Kidney (tissue), 14 donors: ENCODE results near the gene CYTH4. TPM values are rescaled to one million over a fixed set of nuclear protein-coding genes. Genes with fewer than 3 reads are reported as not detected.

Source experiments
- DNase-seq, 5 donors: peaks; one replicate each; pipeline ENCODE4 v3.0.0-alpha.2; 2013 to 2020
- FAIRE-seq: peaks from 2 replicates; lab custom pipeline; 2012; peaks lifted over from hg19 to GRCh38; lab: Jason Lieb, UNC
- H3K27ac ChIP-seq, 2 donors: one replicate each; pipeline ENCODE4 v1.7.0; 2013; ENCODE audit warnings: low read depth in 2 of 2, low read length in 2 of 2, inconsistent platforms in 1 of 2
- H3K27me3 ChIP-seq: one replicate; pipeline ENCODE4 v1.7.1; 2013; ENCODE audit warnings: low read length, inconsistent platforms; ENCODE audit not compliant: control insufficient read depth, insufficient read depth
- H3K36me3 ChIP-seq, 3 donors: one replicate each; pipeline versions ENCODE4 v1.7.0 to v1.7.1; 2013; ENCODE audit warnings: low read length in 3 of 3, control low read depth in 1 of 3, inconsistent platforms in 1 of 3; ENCODE audit not compliant: insufficient read depth in 3 of 3, control insufficient read depth in 2 of 3
- H3K4me1 ChIP-seq, 3 donors: one replicate each; pipeline versions ENCODE4 v1.7.0 to v1.7.1; 2013; ENCODE audit warnings: low read length in 3 of 3, inconsistent platforms in 1 of 3, low read depth in 1 of 3; ENCODE audit not compliant: control insufficient read depth in 2 of 3, insufficient read depth in 2 of 3
- H3K4me3 ChIP-seq, 3 donors: one replicate each; pipeline versions ENCODE4 v1.7.0 to v1.8.1; 2013; ENCODE audit warnings: low read length in 3 of 3, control low read depth in 1 of 3, inconsistent platforms in 1 of 3
- H3K9ac ChIP-seq, 3 donors: one replicate each; pipeline versions ENCODE4 v1.7.0 to v1.7.1; 2013; ENCODE audit warnings: low read length in 3 of 3, control low read depth in 1 of 3, inconsistent platforms in 1 of 3
- H3K9me3 ChIP-seq, 3 donors: one replicate each; pipeline versions ENCODE4 v1.7.0 to v1.7.1; 2013; ENCODE audit warnings: low read length in 3 of 3, control low read depth in 1 of 3, inconsistent platforms in 1 of 3; ENCODE audit not compliant: control insufficient read depth in 2 of 3, insufficient read depth in 1 of 3
- intact Hi-C: fragments of 100-400 bp; cut with DNase I; formaldehyde crosslinking; loops from one replicate; pipeline ENCODE4 v1.11.1; 2022
- polyA plus RNA-seq: library from polyadenylated mRNA; stranded (reverse); fragments of 350-450 nt; fragmentation: Illumina TruSeq; extraction: RNeasy Lipid Tissue Mini Kit (QIAGEN cat#74804); gene quantifications from one replicate; pipeline ENCODE4 v1.2.3, GENCODE V29; 2014; ENCODE audit warnings: low read depth, low replicate concordance; ENCODE audit not compliant: insufficient read depth
- total RNA-seq: library from RNA; stranded (reverse); fragmentation: NEBNext Ultra II Directional; extraction: Animal tissue kit (Norgen Biotek cat#: 25700); gene quantifications from one replicate; pipeline ENCODE4 v1.2.1, GENCODE V29; 2021
- TF ChIP-seq, protein P1 (sequence below): IDR thresholded peaks from 3 replicates; pipeline ENCODE4 v1.5.1; 2012; ENCODE audit warnings: mild to moderate bottlenecking, moderate library complexity, borderline replicate concordance; ENCODE audit not compliant: insufficient read depth; ENCODE audit errors: extremely low read depth
- donor health status: control.
- donor health status: control.
- donor health status: control.
- donor health status: control.
- donor health status: control.
- donor health status: DM: yes; HTN: yes; CAD: no.
- donor health status: Normal renal cell carcinoma (clear cell type).

CYTH4 gene
- total and polyA plus RNA-seq, 2 donors from 2014 or later: 1.9 to 30.2 TPM

DNA sequence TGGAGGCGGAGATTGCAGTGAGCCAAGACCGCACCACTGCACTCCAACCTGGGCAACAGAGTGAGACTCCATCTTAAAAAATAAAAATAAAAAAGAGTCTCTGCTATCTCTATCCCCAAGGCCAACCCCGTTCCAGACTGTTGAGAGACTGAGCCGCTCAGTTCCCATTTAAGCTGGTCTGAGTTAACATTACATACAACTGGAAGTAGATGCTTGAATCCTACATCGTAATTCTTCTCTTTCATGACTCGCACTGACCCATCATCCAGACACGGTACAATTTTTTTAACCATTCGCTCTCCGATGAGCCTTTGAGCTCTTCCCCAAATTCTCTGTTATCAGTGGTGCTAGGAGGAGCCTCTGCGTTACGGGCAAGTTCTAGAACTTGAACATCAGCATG is 4.9 kb upstream of the CYTH4 start:
- H3K9me3 ChIP-seq: no peaks in the 10 kb centered on the region
- intact Hi-C loops: no loop called here
- no peak for FAIRE-seq
- H3K4me3 ChIP-seq: no peak overlapping the region
- TF ChIP-seq, protein P1, sequence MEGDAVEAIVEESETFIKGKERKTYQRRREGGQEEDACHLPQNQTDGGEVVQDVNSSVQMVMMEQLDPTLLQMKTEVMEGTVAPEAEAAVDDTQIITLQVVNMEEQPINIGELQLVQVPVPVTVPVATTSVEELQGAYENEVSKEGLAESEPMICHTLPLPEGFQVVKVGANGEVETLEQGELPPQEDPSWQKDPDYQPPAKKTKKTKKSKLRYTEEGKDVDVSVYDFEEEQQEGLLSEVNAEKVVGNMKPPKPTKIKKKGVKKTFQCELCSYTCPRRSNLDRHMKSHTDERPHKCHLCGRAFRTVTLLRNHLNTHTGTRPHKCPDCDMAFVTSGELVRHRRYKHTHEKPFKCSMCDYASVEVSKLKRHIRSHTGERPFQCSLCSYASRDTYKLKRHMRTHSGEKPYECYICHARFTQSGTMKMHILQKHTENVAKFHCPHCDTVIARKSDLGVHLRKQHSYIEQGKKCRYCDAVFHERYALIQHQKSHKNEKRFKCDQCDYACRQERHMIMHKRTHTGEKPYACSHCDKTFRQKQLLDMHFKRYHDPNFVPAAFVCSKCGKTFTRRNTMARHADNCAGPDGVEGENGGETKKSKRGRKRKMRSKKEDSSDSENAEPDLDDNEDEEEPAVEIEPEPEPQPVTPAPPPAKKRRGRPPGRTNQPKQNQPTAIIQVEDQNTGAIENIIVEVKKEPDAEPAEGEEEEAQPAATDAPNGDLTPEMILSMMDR: no peak
- no peaks in the 10 kb centered on the region for H3K27me3 ChIP-seq
- no peak for DNase-seq
- no peak overlapping the region for H3K27ac ChIP-seq
- no peak overlapping the region for H3K9ac ChIP-seq
- no peaks in the 10 kb centered on the region for H3K4me1 ChIP-seq
- no peaks in the 10 kb centered on the region for H3K36me3 ChIP-seq

DNA sequence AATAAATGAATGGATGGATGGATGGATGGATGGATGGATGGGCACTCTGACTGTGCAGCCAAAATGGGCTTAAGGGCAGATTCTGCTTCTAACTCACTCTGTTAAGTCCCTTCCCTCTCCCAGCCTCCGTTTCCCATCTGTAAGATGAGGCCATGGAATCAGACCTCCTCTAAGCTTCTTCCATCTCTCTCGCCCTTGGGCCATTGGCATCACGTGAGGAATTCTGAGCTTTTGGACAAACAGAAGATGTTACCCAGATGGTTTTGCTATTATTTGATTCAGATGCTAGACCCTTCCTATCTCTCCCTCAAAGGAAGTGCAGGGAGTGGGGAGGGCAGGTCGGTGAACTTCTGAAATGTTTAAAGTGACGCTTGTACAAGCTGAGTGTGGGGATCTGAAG is 4.0 kb upstream of the CYTH4 start:
- Histone ChIP-seq H3K9me3 (no peaks in the 10 kb centered on the region), H3K4me3 (no peak overlapping the region), H3K36me3 (no peaks in the 10 kb centered on the region), H3K9ac (no peak overlapping the region), H3K27ac (no peak overlapping the region), H3K4me1 (no peaks in the 10 kb centered on the region), H3K27me3 (no peaks in the 10 kb centered on the region)
- FAIRE-seq (no peak), DNase-seq (no peak)
- TF ChIP-seq, protein P1: no peak
- intact Hi-C loops: no loop called here

DNA sequence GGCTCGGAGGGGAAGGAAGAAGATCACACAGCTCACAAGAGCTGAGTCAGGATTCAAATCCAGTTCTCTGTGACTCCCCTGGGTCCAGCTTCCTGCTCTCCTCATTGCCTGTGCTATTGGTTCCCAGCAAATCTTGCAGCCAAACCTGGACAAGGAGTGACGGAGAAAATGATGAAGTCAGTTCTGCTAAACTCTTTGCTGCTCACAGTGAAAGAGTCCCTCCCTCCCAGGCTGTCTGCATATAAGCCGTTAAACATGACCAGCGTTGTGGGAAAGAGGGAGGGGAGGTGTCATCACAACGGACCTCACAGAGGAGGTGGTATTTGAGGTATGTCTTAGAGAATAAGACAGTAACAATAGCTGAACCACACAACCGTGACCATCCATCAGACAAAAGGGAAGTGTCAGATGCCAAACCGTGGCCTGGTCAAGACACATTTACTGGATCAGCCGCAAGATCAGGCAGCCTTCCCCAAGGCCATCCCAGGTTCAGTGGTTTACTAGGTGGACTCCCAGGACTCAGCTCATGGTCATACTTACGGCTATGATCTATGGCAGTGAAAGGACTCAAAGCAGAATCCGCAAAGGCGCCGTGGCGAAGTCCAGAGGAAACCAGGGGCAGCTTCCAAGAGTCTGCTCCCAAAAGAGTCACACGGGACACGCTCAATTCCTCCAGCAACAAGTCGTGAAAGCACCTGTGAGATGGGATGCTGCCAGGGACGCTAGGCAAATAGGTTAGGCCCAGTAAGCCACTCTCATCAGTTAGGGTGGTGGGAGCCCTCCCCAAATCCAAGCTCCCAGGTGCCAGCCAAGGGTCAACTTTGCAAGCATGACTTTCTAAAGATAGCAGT is 2.8 kb upstream of the CYTH4 start:
- H3K4me1 ChIP-seq: no peaks in the 10 kb centered on the region
- no peaks in the 10 kb centered on the region for H3K36me3 ChIP-seq
- H3K9ac ChIP-seq: no peak overlapping the region
- no peaks in the 10 kb centered on the region for H3K9me3 ChIP-seq
- FAIRE-seq: no peak
- DNase-seq: peak in 2 of 5 donors; percentile 29 to 31
- no peak overlapping the region for H3K4me3 ChIP-seq
- intact Hi-C loops: no loop called here
- TF ChIP-seq, protein P1: no peak
- H3K27me3 ChIP-seq: no peaks in the 10 kb centered on the region
- H3K27ac ChIP-seq: no peak overlapping the region

- TF ChIP-seq, protein P1: no peak
- H3K4me1 ChIP-seq: no peaks in the 10 kb centered on the region
- H3K27ac ChIP-seq: no peak overlapping the region
- no peaks in the 10 kb centered on the region for H3K27me3 ChIP-seq
- H3K9me3 ChIP-seq: no peaks in the 10 kb centered on the region
- no peak overlapping the region for H3K9ac ChIP-seq
- DNase-seq (no peak), FAIRE-seq (no peak)
- intact Hi-C loops: no loop called here
- H3K4me3 ChIP-seq: no peak overlapping the region
- H3K36me3 ChIP-seq: no peaks in the 10 kb centered on the region
Measured at GRCh38 chr22:37280718-37281117, 1.6 kb upstream of the CYTH4 start.
